Lower leg skin (tissue), 4 donors: ENCODE data around the gene MLST8. TPM values are rescaled to one million over a fixed set of nuclear protein-coding genes. Genes with fewer than 3 reads are reported as not detected.
"Not testable (repeated sequence)": the region's sequence is repeated elsewhere in the genome, so short reads cannot be mapped to it uniquely, and the experiment has no call there.

ENCODE experiments used
- DNase-seq, 2 donors: peaks; one replicate each; pipeline ENCODE4 v3.0.0-alpha.2; 2019; ENCODE audit warnings: low spot score in 2 of 2
- H3K4me3 ChIP-seq: fragments of 200-600 bp; sonication (generic); 2 replicates; pipeline ENCODE4 v1.5.1; 2017; ENCODE audit warnings: mild to moderate bottlenecking, low read depth; ENCODE audit not compliant: poor library complexity, severe bottlenecking
- POLR2A ChIP-seq, 2 donors: fragments of 450-650 bp; IDR thresholded peaks; one replicate each; pipeline ENCODE4 v1.6.1; 2016 to 2017; ENCODE audit warnings: antibody characterized with exemption in 2 of 2, mild to moderate bottlenecking in 1 of 2, moderate library complexity in 1 of 2
- WGBS, 2 donors: methylation state at CpG; one replicate each; pipeline ENCODE4 v1.1.5; 2018; 5-methylcytosine and 5-hydroxymethylcytosine counted together
- intact Hi-C: fragments of 100-400 bp; cut with DNase I; formaldehyde crosslinking; loops from one replicate; pipeline ENCODE4 v1.15.0; 2023; ENCODE audit warnings: low total_unique reads
- total RNA-seq, 4 donors: library from RNA; depleted of rRNA; stranded (reverse); fragments of >200 nt; gene quantifications; one replicate each; pipeline ENCODE4 v1.1.0, GENCODE V29; 2016
- TF ChIP-seq, protein P1 (sequence below), 3 donors: fragments of 450-650 bp; IDR thresholded peaks; one replicate each; pipeline ENCODE4 v1.5.1; 2016; ENCODE audit warnings: antibody characterized with exemption in 3 of 3, mild to moderate bottlenecking in 3 of 3, moderate library complexity in 2 of 3

MLST8 gene
- total RNA-seq, 4 donors from 2014 or later, result 43.8 to 69.4 (median 54.9) TPM

DNA sequence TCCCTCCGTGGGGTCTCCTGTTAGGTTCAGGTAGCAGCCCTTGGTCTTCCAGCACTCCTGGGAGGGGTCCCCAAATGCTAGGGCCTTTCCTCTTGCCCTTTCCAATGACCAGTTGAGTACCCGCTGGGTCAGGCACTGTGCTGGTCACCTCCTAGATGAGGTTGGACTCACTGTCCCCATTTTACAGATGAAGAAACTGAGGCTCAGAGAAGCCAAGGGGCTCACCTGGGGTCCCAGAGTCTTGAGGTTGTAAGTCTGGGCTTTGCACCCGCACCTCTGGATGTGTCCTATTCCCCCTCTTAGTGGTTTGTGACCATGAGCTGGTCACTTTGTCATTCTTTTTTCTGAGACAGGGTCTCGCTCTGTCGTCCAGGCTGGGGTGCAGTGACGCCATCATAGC is 7.5 kb upstream of the MLST8 start:
- TF ChIP-seq, protein P1, sequence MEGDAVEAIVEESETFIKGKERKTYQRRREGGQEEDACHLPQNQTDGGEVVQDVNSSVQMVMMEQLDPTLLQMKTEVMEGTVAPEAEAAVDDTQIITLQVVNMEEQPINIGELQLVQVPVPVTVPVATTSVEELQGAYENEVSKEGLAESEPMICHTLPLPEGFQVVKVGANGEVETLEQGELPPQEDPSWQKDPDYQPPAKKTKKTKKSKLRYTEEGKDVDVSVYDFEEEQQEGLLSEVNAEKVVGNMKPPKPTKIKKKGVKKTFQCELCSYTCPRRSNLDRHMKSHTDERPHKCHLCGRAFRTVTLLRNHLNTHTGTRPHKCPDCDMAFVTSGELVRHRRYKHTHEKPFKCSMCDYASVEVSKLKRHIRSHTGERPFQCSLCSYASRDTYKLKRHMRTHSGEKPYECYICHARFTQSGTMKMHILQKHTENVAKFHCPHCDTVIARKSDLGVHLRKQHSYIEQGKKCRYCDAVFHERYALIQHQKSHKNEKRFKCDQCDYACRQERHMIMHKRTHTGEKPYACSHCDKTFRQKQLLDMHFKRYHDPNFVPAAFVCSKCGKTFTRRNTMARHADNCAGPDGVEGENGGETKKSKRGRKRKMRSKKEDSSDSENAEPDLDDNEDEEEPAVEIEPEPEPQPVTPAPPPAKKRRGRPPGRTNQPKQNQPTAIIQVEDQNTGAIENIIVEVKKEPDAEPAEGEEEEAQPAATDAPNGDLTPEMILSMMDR (IDR thresholded peaks at IDR 0.05), result no peak
- no peak for TF ChIP-seq POLR2A (IDR thresholded peaks at IDR 0.05)
- 78 to 94% methylated on average over 6 of the region's 6 CpGs for WGBS, 2 donors
- intact Hi-C loops, result no loop called here
- no peak for DNase-seq
- H3K4me3 ChIP-seq, result no peak overlapping the region

DNA sequence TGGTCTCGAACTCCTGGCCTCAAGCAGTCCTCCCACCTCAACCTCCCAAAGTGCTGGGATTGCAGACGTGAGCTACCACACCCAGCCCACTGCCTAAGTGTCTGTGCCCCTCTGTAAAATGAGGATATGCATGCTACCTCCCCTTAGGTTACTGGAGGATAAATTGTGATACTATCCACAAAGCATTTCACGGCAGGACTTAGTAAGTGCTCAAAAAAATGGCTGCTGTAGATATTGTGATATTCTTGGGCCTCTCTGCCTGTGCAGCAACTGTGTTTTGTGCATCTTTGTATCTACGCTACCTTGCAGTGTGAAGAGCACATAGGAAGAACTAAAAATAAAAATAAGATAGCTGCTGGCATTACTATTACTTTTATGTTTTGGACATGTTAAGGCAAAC is 7.0 kb upstream of the MLST8 start:
- 56 to 57% methylated on average over 4 of the region's 4 CpGs for WGBS, 2 donors
- no peak for DNase-seq
- intact Hi-C loops, result no loop called here
- no peak overlapping the region for H3K4me3 ChIP-seq
- TF ChIP-seq, protein P1 (IDR thresholded peaks at IDR 0.05), result no peak
- no peak for TF ChIP-seq POLR2A (IDR thresholded peaks at IDR 0.05)

DNA sequence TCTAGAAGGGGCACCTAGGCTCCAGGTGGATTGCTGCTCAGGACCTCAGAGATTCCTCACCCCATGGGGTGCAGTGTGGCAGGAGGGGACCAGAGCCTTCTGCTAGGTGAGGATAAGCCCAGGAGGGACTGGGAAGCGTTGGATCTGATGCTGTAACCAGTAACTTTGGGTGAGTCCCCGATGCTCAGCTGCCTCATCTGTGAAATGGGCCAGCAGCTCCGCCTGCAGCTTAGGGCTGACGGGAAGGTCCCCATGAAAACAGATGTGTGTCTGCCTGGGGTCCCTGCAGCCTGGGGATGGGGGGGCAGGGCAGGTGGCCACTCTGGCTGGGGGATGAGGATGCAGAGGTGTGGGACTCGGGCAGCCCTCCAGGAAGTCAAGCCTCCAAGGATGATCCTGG is 6.2 kb upstream of the MLST8 start:
- WGBS, 2 donors, result 64 to 71% methylated on average over 5 of the region's 5 CpGs
- DNase-seq, result no peak
- TF ChIP-seq, protein P1 (IDR thresholded peaks at IDR 0.05), result no peak
- TF ChIP-seq POLR2A (IDR thresholded peaks at IDR 0.05), result no peak
- no peak overlapping the region for H3K4me3 ChIP-seq
- intact Hi-C loops, result no loop called here

DNA sequence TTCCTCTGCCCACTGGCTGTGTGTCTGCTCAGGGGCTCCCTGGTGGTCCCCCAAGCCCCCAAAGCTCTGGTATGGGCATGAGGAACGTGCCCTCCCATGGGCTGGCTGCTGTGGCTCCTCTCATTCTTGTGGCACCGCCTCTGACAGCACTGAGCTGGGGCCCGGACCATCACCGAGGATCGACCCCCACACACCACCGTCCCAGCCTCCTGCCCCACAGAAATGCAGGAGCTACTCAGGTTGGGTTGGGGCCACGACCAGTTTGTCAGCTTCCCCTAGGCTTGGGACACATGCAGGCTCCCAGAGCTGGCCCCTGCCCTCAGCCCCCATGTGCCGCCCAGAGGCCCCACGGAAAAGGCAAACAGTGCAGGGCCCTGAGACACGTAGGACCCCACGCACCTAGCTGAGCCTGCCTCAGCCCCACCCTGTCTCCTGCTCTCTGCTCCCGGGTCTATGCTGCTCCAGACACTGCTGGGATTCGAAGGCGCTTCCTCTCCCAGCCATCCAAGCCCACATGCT is 5.6 kb upstream of the MLST8 start:
- DNase-seq, result no peak
- intact Hi-C loops, result no loop called here
- H3K4me3 ChIP-seq, result no peak overlapping the region
- TF ChIP-seq, protein P1 (IDR thresholded peaks at IDR 0.05), result no peak
- TF ChIP-seq POLR2A (IDR thresholded peaks at IDR 0.05), result no peak
- 70 to 71% methylated on average over 13 of the region's 14 CpGs for WGBS, 2 donors

DNA sequence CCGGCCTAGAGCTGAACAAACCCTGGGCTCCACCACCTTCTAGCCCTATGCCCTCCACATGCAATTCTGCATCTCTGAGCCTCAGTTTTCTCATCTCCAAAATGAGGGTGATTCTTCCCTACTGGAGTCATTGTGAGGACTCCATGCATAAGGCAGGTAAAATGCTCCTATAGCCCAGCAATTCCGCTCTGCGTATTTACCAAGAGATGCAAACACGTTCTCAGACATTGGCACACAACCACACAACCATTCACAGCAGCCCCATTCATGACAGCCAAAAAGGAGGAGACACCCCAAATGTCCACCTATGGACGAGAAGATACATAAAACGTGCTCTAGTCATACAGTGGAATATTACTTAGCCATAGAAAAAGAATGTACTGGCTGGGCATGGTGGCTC is 4.9 kb upstream of the MLST8 start:
- TF ChIP-seq POLR2A (IDR thresholded peaks at IDR 0.05), result no peak
- TF ChIP-seq, protein P1 (IDR thresholded peaks at IDR 0.05), result no peak
- 90 to 91% methylated on average over 6 of the region's 6 CpGs for WGBS, 2 donors
- intact Hi-C loops, result no loop called here
- H3K4me3 ChIP-seq, result no peak overlapping the region
- no peak for DNase-seq

DNA sequence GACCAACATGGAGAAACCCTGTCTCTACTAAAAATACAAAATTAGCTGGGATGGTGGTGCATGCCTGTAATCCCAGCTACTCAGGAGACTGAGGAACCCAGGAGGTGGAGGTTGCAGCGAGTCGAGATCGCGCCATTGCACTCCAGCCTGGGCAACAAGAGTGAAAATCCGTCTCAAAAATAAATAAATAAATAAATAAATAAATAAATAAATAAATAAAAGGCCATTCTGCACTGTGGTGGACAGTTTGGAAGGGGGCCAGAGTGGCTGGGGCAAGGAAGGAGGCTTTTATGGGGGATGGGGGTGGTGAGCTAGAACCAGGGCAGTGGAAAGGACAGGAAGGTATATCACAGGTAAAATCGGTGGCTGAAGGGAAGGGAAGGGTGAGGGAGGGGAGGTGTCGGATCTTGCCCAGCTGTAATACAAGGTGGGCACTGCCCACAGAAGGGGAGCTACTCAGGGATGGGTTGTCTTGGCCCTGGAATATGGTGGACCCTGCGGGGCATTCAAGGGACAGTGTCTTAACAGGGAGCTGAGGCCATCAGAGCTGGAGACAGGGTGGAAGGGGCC is 2.0 kb upstream of the MLST8 start:
- H3K4me3 ChIP-seq, DNase-seq, intact Hi-C loops: not testable (repeated sequence)
- 94% methylated on average over 8 of the region's 8 CpGs for WGBS, 2 donors
